ENCODE data around the gene CUBN.

Gene CUBN

DNA sequence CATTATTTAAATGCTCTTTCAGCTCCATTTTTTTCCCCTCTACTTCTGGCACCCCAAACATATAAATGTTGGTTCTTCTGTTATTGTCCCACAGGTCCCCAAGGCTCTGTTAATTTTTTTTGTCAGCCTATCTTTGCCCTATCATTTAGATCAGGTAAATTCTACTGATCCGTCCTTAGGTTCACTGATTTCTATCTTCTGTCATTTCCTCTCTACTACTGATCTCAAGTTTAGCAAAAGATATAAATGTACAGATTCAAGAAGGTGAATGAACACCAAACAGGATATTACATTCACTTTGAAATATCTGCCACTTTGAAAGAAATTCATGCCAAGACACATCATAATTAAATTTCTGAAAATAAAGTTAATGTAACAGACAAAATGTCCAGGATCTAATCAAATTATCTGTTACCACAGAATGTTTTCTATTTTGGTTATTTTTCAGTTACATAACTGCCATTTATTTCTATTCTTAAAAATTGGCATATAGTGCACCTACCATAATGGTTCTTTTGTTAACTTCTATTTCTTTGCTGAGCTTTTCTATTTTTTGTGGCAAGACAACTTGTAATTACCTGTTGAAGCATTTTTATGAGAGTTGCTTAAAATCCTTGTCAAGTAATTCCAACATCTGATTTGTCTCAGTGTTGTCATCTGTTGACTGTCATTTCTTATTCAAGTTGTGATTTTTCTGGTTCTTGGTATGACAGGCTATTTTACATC, 12.1 kb upstream of the CUBN start:
- peaks cover 2% of the 10 kb centered on the region for H3K4me1 ChIP-seq (ENCODE audit: control insufficient read depth, low read depth, low read length)
- no peak overlapping the region for H3K56ac ChIP-seq (ENCODE audit: low read length)
- H3K4me2 ChIP-seq (ENCODE audit: low read length) = no peak overlapping the region
- H3K4ac ChIP-seq (ENCODE audit: low read depth, low read length) = no peak overlapping the region
- H3K79me2 ChIP-seq (ENCODE audit: control insufficient read depth, insufficient read depth, low read length) = no peaks in the 10 kb centered on the region
- H3K27ac ChIP-seq (ENCODE audit: low read depth, low read length) = no peak overlapping the region
- H2AK5ac ChIP-seq (ENCODE audit: low read length) = no peak overlapping the region
- WGBS (ENCODE audit: extremely low coverage, insufficient coverage, low lambda C conversion rate) = no CpG with 5 or more reads among the region's 1 CpG
- no peaks in the 10 kb centered on the region for H3K79me1 ChIP-seq (ENCODE audit: low read length)
- H3K23ac ChIP-seq (ENCODE audit: low read length) = no peak overlapping the region
- H3K4me3 ChIP-seq (ENCODE audit: low read length) = no peak overlapping the region
- H3K18ac ChIP-seq (ENCODE audit: low read length) = no peak overlapping the region
- H3K36me3 ChIP-seq (ENCODE audit: control insufficient read depth, insufficient read depth, low read length) = no peaks in the 10 kb centered on the region
- no peak overlapping the region for H2BK120ac ChIP-seq (ENCODE audit: low read depth, low read length)
- no peak overlapping the region for H3K9ac ChIP-seq (ENCODE audit: low read length)
- H4K8ac ChIP-seq (ENCODE audit: low read depth, low read length) = no peak overlapping the region
- no peak overlapping the region for H2BK5ac ChIP-seq (ENCODE audit: low read length)
- no peaks in the 10 kb centered on the region for H3K27me3 ChIP-seq (ENCODE audit: insufficient read depth, low read length, poor library complexity)
- no peak for DNase-seq
- H2BK15ac ChIP-seq (replicated peaks; ENCODE audit: low read depth) = no peak overlapping the region
- H4K5ac ChIP-seq (ENCODE audit: low read length) = no peak overlapping the region

GRCh38 chr10:17140386-17140761, 10.8 kb upstream of the CUBN start:
- Histone ChIP-seq H4K5ac (ENCODE audit: low read length) (no peak overlapping the region), H3K27me3 (ENCODE audit: insufficient read depth, low read length, poor library complexity) (no peaks in the 10 kb centered on the region), H3K4me2 (ENCODE audit: low read length) (no peak overlapping the region), H3K4me1 (ENCODE audit: control insufficient read depth, low read depth, low read length) (peaks cover 2% of the 10 kb centered on the region), H4K8ac (ENCODE audit: low read depth, low read length) (no peak overlapping the region), H3K18ac (ENCODE audit: low read length) (no peak overlapping the region), H3K27ac (ENCODE audit: low read depth, low read length) (no peak overlapping the region), H3K4me3 (ENCODE audit: low read length) (no peak overlapping the region), H2BK120ac (ENCODE audit: low read depth, low read length) (no peak overlapping the region), H3K36me3 (ENCODE audit: control insufficient read depth, insufficient read depth, low read length) (no peaks in the 10 kb centered on the region), H3K23ac (ENCODE audit: low read length) (no peak overlapping the region), H3K56ac (ENCODE audit: low read length) (no peak overlapping the region), H2BK15ac (replicated peaks; ENCODE audit: low read depth) (no peak overlapping the region), H3K9ac (ENCODE audit: low read length) (no peak overlapping the region), H3K79me2 (ENCODE audit: control insufficient read depth, insufficient read depth, low read length) (no peaks in the 10 kb centered on the region), H3K4ac (ENCODE audit: low read depth, low read length) (no peak overlapping the region), H2BK5ac (ENCODE audit: low read length) (no peak overlapping the region), H3K79me1 (ENCODE audit: low read length) (no peaks in the 10 kb centered on the region), H2AK5ac (ENCODE audit: low read length) (no peak overlapping the region)
- no peak for DNase-seq

DNA sequence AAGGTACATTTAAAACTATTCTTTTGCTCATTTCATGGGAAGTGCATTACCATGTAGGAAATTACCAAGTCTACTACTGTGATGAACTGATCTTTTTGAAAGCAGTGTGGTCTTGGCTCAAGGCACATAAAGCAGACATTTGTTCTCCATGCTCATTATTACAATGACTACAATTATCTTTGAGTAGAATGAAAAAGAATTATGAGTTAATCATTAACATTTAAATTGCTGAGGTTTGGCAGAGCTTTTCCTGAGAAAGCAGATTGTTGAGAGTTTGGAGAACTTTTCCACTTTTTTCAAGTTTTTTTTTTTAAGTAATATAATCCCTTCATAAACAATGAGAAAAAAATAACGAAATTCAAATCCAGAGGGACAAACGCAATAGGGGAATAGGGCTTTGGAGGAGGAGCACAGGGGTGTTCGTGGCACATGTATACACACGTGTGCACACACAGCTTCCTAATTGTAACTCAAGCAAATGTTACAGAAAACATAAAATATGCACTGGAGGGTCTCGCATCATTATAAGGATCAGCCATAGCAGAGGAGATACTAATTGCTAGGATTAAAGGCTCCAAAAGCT, 8.9 kb upstream of the CUBN start:
- H3K4ac ChIP-seq (ENCODE audit: low read depth, low read length) = no peak overlapping the region
- H3K9ac ChIP-seq (ENCODE audit: low read length) = no peak overlapping the region
- H3K4me3 ChIP-seq (ENCODE audit: low read length) = no peak overlapping the region
- no peaks in the 10 kb centered on the region for H3K79me2 ChIP-seq (ENCODE audit: control insufficient read depth, insufficient read depth, low read length)
- no peak overlapping the region for H2BK15ac ChIP-seq (replicated peaks; ENCODE audit: low read depth)
- no peak overlapping the region for H3K23ac ChIP-seq (ENCODE audit: low read length)
- H3K27ac ChIP-seq (ENCODE audit: low read depth, low read length) = no peak overlapping the region
- H3K4me2 ChIP-seq (ENCODE audit: low read length) = no peak overlapping the region
- H3K4me1 ChIP-seq (ENCODE audit: control insufficient read depth, low read depth, low read length) = peaks cover 2% of the 10 kb centered on the region
- H2AK5ac ChIP-seq (ENCODE audit: low read length) = no peak overlapping the region
- H4K8ac ChIP-seq (ENCODE audit: low read depth, low read length) = no peak overlapping the region
- no peaks in the 10 kb centered on the region for H3K36me3 ChIP-seq (ENCODE audit: control insufficient read depth, insufficient read depth, low read length)
- H3K27me3 ChIP-seq (ENCODE audit: insufficient read depth, low read length, poor library complexity) = no peaks in the 10 kb centered on the region
- no peak overlapping the region for H3K18ac ChIP-seq (ENCODE audit: low read length)
- H3K79me1 ChIP-seq (ENCODE audit: low read length) = no peaks in the 10 kb centered on the region
- H4K5ac ChIP-seq (ENCODE audit: low read length) = no peak overlapping the region
- no peak for DNase-seq
- H2BK120ac ChIP-seq (ENCODE audit: low read depth, low read length) = no peak overlapping the region
- WGBS (ENCODE audit: extremely low coverage, insufficient coverage, low lambda C conversion rate) = no CpG with 5 or more reads among the region's 5 CpGs
- H3K56ac ChIP-seq (ENCODE audit: low read length) = no peak overlapping the region
- no peak overlapping the region for H2BK5ac ChIP-seq (ENCODE audit: low read length)

DNA sequence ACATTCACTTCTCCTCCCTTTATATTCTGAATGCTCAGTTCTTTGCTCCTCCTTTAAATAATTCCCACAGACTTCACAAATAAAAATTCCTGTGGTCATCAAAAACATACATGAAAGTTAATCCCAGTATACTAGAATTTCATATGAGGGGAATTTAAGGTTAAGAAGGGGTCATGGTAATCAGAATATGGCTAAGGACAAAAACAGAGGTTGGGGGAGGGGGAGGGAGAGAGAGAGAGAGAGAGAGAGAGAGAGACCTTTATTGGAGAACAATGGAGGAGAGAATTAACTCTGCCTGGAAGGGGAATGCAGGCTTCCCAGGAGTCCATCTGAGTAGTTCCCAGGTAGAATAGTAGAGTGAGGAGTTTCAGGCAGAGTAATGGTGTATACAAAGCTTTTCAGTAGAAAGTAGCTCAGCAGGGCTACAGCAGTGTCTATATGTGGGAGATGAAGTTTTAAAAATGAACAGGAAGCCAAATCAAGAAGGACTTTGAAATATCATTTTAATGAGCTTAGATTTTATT, 5.2 kb upstream of the CUBN start:
- H3K18ac ChIP-seq (ENCODE audit: low read length) = no peak overlapping the region
- H2BK5ac ChIP-seq (ENCODE audit: low read length) = no peak overlapping the region
- no peaks in the 10 kb centered on the region for H3K79me1 ChIP-seq (ENCODE audit: low read length)
- H3K4ac ChIP-seq (ENCODE audit: low read depth, low read length) = no peak overlapping the region
- DNase-seq = no peak
- H3K27ac ChIP-seq (ENCODE audit: low read depth, low read length) = no peak overlapping the region
- H3K27me3 ChIP-seq (ENCODE audit: insufficient read depth, low read length, poor library complexity) = no peaks in the 10 kb centered on the region
- no peak overlapping the region for H2BK15ac ChIP-seq (replicated peaks; ENCODE audit: low read depth)
- no peak overlapping the region for H3K9ac ChIP-seq (ENCODE audit: low read length)
- peaks cover 4% of the 10 kb centered on the region for H3K4me1 ChIP-seq (ENCODE audit: control insufficient read depth, low read depth, low read length)
- H3K4me3 ChIP-seq (ENCODE audit: low read length) = no peak overlapping the region
- H3K36me3 ChIP-seq (ENCODE audit: control insufficient read depth, insufficient read depth, low read length) = no peaks in the 10 kb centered on the region
- H3K56ac ChIP-seq (ENCODE audit: low read length) = no peak overlapping the region
- no peaks in the 10 kb centered on the region for H3K79me2 ChIP-seq (ENCODE audit: control insufficient read depth, insufficient read depth, low read length)
- H4K5ac ChIP-seq (ENCODE audit: low read length) = no peak overlapping the region
- H2AK5ac ChIP-seq (ENCODE audit: low read length) = no peak overlapping the region
- H3K4me2 ChIP-seq (ENCODE audit: low read length) = no peak overlapping the region
- no peak overlapping the region for H2BK120ac ChIP-seq (ENCODE audit: low read depth, low read length)
- no peak overlapping the region for H4K8ac ChIP-seq (ENCODE audit: low read depth, low read length)
- H3K23ac ChIP-seq (ENCODE audit: low read length) = no peak overlapping the region

DNA sequence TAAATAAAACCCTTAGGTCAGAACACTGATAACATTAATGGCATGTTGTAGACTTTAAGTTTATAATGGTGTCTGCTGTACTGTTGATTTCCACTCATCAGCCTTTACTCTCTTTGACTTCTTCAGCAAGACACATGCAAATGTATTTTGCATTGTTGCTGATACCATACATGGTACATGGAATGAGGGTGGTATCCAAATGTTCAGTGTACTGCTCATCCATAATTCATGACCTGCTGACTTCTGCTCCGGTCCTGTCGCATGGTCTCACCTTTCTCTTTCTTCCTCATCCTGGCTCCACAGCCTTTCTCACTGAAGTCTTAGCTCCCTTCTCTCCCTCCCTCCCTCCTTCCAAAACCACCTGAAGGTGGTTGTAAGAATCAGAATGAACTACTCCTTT, 4.7 kb upstream of the CUBN start:
- H3K23ac ChIP-seq (ENCODE audit: low read length) = no peak overlapping the region
- no peaks in the 10 kb centered on the region for H3K79me2 ChIP-seq (ENCODE audit: control insufficient read depth, insufficient read depth, low read length)
- no peaks in the 10 kb centered on the region for H3K79me1 ChIP-seq (ENCODE audit: low read length)
- H2BK5ac ChIP-seq (ENCODE audit: low read length) = no peak overlapping the region
- no peak overlapping the region for H2BK120ac ChIP-seq (ENCODE audit: low read depth, low read length)
- no peak overlapping the region for H4K8ac ChIP-seq (ENCODE audit: low read depth, low read length)
- WGBS (ENCODE audit: extremely low coverage, insufficient coverage, low lambda C conversion rate) = no CpG with 5 or more reads among the region's 2 CpGs
- H3K9ac ChIP-seq (ENCODE audit: low read length) = no peak overlapping the region
- H2BK15ac ChIP-seq (replicated peaks; ENCODE audit: low read depth) = no peak overlapping the region
- no peak overlapping the region for H3K4me2 ChIP-seq (ENCODE audit: low read length)
- no peaks in the 10 kb centered on the region for H3K27me3 ChIP-seq (ENCODE audit: insufficient read depth, low read length, poor library complexity)
- no peaks in the 10 kb centered on the region for H3K36me3 ChIP-seq (ENCODE audit: control insufficient read depth, insufficient read depth, low read length)
- no peak overlapping the region for H3K18ac ChIP-seq (ENCODE audit: low read length)
- DNase-seq = no peak
- H3K56ac ChIP-seq (ENCODE audit: low read length) = no peak overlapping the region
- H3K4ac ChIP-seq (ENCODE audit: low read depth, low read length) = no peak overlapping the region
- H4K5ac ChIP-seq (ENCODE audit: low read length) = no peak overlapping the region
- H3K4me3 ChIP-seq (ENCODE audit: low read length) = no peak overlapping the region
- no peak overlapping the region for H3K27ac ChIP-seq (ENCODE audit: low read depth, low read length)
- H2AK5ac ChIP-seq (ENCODE audit: low read length) = no peak overlapping the region
- peaks cover 2% of the 10 kb centered on the region for H3K4me1 ChIP-seq (ENCODE audit: control insufficient read depth, low read depth, low read length)

DNA sequence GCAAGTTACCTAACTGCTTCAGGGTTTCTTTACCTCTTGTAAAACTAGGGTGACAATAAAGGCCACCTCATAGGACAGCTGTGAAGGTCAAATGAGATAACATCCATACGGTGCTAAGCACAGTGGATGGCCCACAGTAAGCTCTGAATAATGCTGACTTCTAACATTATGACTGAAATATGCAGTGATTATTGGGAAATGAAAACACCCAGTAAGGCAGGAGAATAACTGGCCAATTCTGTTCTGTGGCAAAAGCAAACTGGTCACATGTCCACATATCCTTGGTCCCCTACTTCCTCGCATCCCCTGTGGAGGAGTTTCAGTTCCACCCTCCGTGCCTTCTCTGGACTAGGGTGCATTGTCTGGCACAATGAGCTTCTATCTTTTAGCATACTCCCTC, 1.4 kb downstream of the CUBN start:
- no peak overlapping the region for H4K8ac ChIP-seq (ENCODE audit: low read depth, low read length)
- peaks cover 2% of the 10 kb centered on the region for H3K4me1 ChIP-seq (ENCODE audit: control insufficient read depth, low read depth, low read length)
- H3K79me2 ChIP-seq (ENCODE audit: control insufficient read depth, insufficient read depth, low read length) = no peaks in the 10 kb centered on the region
- no peak overlapping the region for H3K27ac ChIP-seq (ENCODE audit: low read depth, low read length)
- no peaks in the 10 kb centered on the region for H3K36me3 ChIP-seq (ENCODE audit: control insufficient read depth, insufficient read depth, low read length)
- no peak overlapping the region for H2AK5ac ChIP-seq (ENCODE audit: low read length)
- H4K5ac ChIP-seq (ENCODE audit: low read length) = no peak overlapping the region
- no peak overlapping the region for H3K9ac ChIP-seq (ENCODE audit: low read length)
- H2BK5ac ChIP-seq (ENCODE audit: low read length) = no peak overlapping the region
- WGBS (ENCODE audit: extremely low coverage, insufficient coverage, low lambda C conversion rate) = no CpG with 5 or more reads among the region's 3 CpGs
- H3K4ac ChIP-seq (ENCODE audit: low read depth, low read length) = no peak overlapping the region
- H3K18ac ChIP-seq (ENCODE audit: low read length) = no peak overlapping the region
- H3K27me3 ChIP-seq (ENCODE audit: insufficient read depth, low read length, poor library complexity) = no peaks in the 10 kb centered on the region
- H2BK120ac ChIP-seq (ENCODE audit: low read depth, low read length) = no peak overlapping the region
- H3K23ac ChIP-seq (ENCODE audit: low read length) = no peak overlapping the region
- H3K4me3 ChIP-seq (ENCODE audit: low read length) = no peak overlapping the region
- DNase-seq = no peak
- no peak overlapping the region for H2BK15ac ChIP-seq (replicated peaks; ENCODE audit: low read depth)
- H3K56ac ChIP-seq (ENCODE audit: low read length) = no peak overlapping the region
- no peak overlapping the region for H3K4me2 ChIP-seq (ENCODE audit: low read length)
- H3K79me1 ChIP-seq (ENCODE audit: low read length) = no peaks in the 10 kb centered on the region
